ENCODE measurements around the gene EXOC6.

DNA sequence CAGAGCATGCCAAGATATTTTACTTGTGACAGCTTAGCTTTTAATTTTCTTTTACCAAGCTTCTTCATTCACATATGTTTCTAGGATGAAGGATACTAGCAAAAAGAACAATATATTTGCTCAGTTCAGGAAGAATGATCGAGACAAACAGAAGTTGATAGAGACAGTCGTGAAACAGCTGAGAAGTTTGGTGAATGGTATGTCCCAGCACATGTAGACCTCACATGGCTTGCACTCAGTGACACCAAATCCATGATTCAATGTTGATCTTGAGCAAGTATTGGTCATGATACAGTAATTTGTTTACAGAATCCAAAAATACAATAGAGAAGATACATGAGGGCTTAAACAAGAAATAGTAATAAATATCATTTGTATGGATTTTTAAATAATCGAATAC, 209.8 kb downstream of the EXOC6 start:
- TF ChIP-seq, protein P1, sequence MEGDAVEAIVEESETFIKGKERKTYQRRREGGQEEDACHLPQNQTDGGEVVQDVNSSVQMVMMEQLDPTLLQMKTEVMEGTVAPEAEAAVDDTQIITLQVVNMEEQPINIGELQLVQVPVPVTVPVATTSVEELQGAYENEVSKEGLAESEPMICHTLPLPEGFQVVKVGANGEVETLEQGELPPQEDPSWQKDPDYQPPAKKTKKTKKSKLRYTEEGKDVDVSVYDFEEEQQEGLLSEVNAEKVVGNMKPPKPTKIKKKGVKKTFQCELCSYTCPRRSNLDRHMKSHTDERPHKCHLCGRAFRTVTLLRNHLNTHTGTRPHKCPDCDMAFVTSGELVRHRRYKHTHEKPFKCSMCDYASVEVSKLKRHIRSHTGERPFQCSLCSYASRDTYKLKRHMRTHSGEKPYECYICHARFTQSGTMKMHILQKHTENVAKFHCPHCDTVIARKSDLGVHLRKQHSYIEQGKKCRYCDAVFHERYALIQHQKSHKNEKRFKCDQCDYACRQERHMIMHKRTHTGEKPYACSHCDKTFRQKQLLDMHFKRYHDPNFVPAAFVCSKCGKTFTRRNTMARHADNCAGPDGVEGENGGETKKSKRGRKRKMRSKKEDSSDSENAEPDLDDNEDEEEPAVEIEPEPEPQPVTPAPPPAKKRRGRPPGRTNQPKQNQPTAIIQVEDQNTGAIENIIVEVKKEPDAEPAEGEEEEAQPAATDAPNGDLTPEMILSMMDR (IDR thresholded peaks at IDR 0.05; ENCODE audit: low read depth, low read length, poor library complexity, severe bottlenecking), result no peak
- TF ChIP-seq EZH2phosphoT487 (IDR thresholded peaks at IDR 0.05; ENCODE audit: borderline replicate concordance, low read length), result no peak

Data from DOHH2 (cell line).